ENCODE data around the gene GRXCR2.

GRCh38 chr5:145898171-145898570, 25.4 kb upstream of the GRXCR2 start:
- TF ChIP-seq, protein P1, sequence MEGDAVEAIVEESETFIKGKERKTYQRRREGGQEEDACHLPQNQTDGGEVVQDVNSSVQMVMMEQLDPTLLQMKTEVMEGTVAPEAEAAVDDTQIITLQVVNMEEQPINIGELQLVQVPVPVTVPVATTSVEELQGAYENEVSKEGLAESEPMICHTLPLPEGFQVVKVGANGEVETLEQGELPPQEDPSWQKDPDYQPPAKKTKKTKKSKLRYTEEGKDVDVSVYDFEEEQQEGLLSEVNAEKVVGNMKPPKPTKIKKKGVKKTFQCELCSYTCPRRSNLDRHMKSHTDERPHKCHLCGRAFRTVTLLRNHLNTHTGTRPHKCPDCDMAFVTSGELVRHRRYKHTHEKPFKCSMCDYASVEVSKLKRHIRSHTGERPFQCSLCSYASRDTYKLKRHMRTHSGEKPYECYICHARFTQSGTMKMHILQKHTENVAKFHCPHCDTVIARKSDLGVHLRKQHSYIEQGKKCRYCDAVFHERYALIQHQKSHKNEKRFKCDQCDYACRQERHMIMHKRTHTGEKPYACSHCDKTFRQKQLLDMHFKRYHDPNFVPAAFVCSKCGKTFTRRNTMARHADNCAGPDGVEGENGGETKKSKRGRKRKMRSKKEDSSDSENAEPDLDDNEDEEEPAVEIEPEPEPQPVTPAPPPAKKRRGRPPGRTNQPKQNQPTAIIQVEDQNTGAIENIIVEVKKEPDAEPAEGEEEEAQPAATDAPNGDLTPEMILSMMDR (optimal IDR thresholded peaks at IDR 0.05 in 1 of 3, IDR thresholded peaks at IDR 0.05 in 1 of 3, conservative IDR thresholded peaks at IDR 0.05 in 1 of 3; ENCODE audit: extremely low read depth in 1 of 3, insufficient read depth in 2 of 3, low read length in 3 of 3) = no peak
- no peak for TF ChIP-seq EZH2 (IDR thresholded peaks at IDR 0.05; ENCODE audit: low read length)
